Measurements from ENCODE around the gene DNAJB8.

GRCh38 chr3:128491691-128491940 lies 24.9 kb upstream of the DNAJB8 start:
- TF ChIP-seq CTCF (conservative IDR thresholded peaks at IDR 0.05; ENCODE audit: low read length) (no peak), EZH2phosphoT487 (IDR thresholded peaks at IDR 0.05; ENCODE audit: borderline replicate concordance, low read depth, low read length) (no peak)
